H1 (cell line): Measurements from ENCODE around the gene ZRANB3. TPM values are rescaled to one million over a fixed set of nuclear protein-coding genes. Genes with fewer than 3 reads are reported as not detected.

Source experiments
- CTBP2 ChIP-seq: IDR thresholded peaks from 2 replicates; pipeline ENCODE4 v1.7.0; 2011; ENCODE audit warnings: borderline replicate concordance, mild to moderate bottlenecking, moderate library complexity, mixed read lengths, low read length; ENCODE audit not compliant: insufficient read depth, insufficient read length
- GABPA ChIP-seq: IDR thresholded peaks from 2 replicates; pipeline ENCODE4 v1.6.1; 2011; ENCODE audit warnings: mild to moderate bottlenecking, low read length, moderate library complexity, borderline replicate concordance; ENCODE audit not compliant: insufficient read depth
- JUND ChIP-seq: IDR thresholded peaks from 2 replicates; pipeline ENCODE4 v1.6.1; 2011; ENCODE audit warnings: mild to moderate bottlenecking, improper control_type of control experiment, low read length
- KDM4A ChIP-seq: IDR thresholded peaks from one replicate; pipeline ENCODE4 v1.7.1; 2012; ENCODE audit warnings: low read depth, mild to moderate bottlenecking, moderate library complexity, low read length, inconsistent platforms; ENCODE audit not compliant: severe bottlenecking
- POLR2AphosphoS5 ChIP-seq: IDR thresholded peaks from 2 replicates; pipeline ENCODE4 v1.6.1; 2011; ENCODE audit warnings: low read depth, low read length
- SIX5 ChIP-seq: IDR thresholded peaks from 2 replicates; pipeline ENCODE4 v1.6.1; 2011; ENCODE audit warnings: mild to moderate bottlenecking, low read depth, low read length
- SP1 ChIP-seq: IDR thresholded peaks from 2 replicates; pipeline ENCODE4 v1.6.1; 2011; ENCODE audit warnings: low read depth, low read length
- SP2 ChIP-seq: IDR thresholded peaks from 2 replicates; pipeline ENCODE4 v1.6.1; 2012; ENCODE audit warnings: mild to moderate bottlenecking, low read length, inconsistent platforms
- SRF ChIP-seq: IDR thresholded peaks from 2 replicates; pipeline ENCODE4 v1.6.1; 2011; ENCODE audit warnings: mild to moderate bottlenecking, low read depth, low read length, moderate library complexity
- TAF1 ChIP-seq: IDR thresholded peaks from 2 replicates; pipeline ENCODE4 v1.6.1; 2011; ENCODE audit warnings: mild to moderate bottlenecking, low read depth, low read length
- polyA plus RNA-seq, 7 experiments: library from polyadenylated mRNA; depleted of rRNA in 3 of 7; stranded (reverse) in 5 of 7; unstranded in 2 of 7; fragments of >200 nt in 5 of 7; fragments of 200-250 nt in 2 of 7; gene quantifications; 1 replicate in 5 of 7; 2 replicates in 1 of 7; 4 replicates in 1 of 7; pipeline versions ENCODE4 v1.2.1 to v1.2.3, GENCODE V29; 2011 to 2013; ENCODE audit warnings: missing spikeins in 2 of 7, mixed read lengths in 2 of 7
- total RNA-seq: library from RNA; stranded (reverse); fragmentation: NEBNext Ultra II Directional; extraction: Animal tissue kit (Norgen Biotek cat#: 25700); gene quantifications from 2 replicates; pipeline ENCODE4 v1.2.1, GENCODE V29; 2021
- TF ChIP-seq, protein P1 (sequence below): fragments of 300-600 bp; sonication (generic); IDR thresholded peaks from 2 replicates; pipeline ENCODE4 v1.7.1; 2012; ENCODE audit warnings: low read length, moderate library complexity, mild to moderate bottlenecking, inconsistent platforms; ENCODE audit not compliant: insufficient replicate concordance
- TF ChIP-seq, protein P2 (sequence below): IDR thresholded peaks from 2 replicates; pipeline ENCODE4 v1.6.1; 2012; ENCODE audit warnings: inconsistent platforms

Gene ZRANB3
- total and polyA plus RNA-seq, 2 of the 8 experiments (the other 6 are each of a cell fraction or from before 2014, with no cell fraction given) = 4.5 to 19.3 TPM

DNA sequence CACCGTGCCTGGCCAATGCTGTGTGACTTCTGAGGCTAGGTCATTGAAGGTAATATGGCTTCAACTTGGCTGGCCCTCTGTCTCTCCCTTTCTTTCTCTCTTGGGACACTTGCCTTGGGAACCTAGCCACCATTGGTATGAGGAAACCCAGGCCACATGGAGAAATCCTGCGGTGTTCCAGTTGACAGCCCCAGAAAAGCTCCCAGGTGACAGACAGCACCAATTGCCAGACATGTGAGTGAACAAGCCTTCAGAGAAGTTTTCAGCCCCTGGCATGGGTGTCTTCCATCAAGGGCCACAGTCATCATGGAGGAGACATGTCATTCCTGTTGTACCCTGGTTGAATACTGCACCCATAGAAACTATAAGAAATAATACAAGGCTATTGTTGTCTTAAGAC lies 292.4 kb downstream of the ZRANB3 start (continued):
- TF ChIP-seq, protein P1, sequence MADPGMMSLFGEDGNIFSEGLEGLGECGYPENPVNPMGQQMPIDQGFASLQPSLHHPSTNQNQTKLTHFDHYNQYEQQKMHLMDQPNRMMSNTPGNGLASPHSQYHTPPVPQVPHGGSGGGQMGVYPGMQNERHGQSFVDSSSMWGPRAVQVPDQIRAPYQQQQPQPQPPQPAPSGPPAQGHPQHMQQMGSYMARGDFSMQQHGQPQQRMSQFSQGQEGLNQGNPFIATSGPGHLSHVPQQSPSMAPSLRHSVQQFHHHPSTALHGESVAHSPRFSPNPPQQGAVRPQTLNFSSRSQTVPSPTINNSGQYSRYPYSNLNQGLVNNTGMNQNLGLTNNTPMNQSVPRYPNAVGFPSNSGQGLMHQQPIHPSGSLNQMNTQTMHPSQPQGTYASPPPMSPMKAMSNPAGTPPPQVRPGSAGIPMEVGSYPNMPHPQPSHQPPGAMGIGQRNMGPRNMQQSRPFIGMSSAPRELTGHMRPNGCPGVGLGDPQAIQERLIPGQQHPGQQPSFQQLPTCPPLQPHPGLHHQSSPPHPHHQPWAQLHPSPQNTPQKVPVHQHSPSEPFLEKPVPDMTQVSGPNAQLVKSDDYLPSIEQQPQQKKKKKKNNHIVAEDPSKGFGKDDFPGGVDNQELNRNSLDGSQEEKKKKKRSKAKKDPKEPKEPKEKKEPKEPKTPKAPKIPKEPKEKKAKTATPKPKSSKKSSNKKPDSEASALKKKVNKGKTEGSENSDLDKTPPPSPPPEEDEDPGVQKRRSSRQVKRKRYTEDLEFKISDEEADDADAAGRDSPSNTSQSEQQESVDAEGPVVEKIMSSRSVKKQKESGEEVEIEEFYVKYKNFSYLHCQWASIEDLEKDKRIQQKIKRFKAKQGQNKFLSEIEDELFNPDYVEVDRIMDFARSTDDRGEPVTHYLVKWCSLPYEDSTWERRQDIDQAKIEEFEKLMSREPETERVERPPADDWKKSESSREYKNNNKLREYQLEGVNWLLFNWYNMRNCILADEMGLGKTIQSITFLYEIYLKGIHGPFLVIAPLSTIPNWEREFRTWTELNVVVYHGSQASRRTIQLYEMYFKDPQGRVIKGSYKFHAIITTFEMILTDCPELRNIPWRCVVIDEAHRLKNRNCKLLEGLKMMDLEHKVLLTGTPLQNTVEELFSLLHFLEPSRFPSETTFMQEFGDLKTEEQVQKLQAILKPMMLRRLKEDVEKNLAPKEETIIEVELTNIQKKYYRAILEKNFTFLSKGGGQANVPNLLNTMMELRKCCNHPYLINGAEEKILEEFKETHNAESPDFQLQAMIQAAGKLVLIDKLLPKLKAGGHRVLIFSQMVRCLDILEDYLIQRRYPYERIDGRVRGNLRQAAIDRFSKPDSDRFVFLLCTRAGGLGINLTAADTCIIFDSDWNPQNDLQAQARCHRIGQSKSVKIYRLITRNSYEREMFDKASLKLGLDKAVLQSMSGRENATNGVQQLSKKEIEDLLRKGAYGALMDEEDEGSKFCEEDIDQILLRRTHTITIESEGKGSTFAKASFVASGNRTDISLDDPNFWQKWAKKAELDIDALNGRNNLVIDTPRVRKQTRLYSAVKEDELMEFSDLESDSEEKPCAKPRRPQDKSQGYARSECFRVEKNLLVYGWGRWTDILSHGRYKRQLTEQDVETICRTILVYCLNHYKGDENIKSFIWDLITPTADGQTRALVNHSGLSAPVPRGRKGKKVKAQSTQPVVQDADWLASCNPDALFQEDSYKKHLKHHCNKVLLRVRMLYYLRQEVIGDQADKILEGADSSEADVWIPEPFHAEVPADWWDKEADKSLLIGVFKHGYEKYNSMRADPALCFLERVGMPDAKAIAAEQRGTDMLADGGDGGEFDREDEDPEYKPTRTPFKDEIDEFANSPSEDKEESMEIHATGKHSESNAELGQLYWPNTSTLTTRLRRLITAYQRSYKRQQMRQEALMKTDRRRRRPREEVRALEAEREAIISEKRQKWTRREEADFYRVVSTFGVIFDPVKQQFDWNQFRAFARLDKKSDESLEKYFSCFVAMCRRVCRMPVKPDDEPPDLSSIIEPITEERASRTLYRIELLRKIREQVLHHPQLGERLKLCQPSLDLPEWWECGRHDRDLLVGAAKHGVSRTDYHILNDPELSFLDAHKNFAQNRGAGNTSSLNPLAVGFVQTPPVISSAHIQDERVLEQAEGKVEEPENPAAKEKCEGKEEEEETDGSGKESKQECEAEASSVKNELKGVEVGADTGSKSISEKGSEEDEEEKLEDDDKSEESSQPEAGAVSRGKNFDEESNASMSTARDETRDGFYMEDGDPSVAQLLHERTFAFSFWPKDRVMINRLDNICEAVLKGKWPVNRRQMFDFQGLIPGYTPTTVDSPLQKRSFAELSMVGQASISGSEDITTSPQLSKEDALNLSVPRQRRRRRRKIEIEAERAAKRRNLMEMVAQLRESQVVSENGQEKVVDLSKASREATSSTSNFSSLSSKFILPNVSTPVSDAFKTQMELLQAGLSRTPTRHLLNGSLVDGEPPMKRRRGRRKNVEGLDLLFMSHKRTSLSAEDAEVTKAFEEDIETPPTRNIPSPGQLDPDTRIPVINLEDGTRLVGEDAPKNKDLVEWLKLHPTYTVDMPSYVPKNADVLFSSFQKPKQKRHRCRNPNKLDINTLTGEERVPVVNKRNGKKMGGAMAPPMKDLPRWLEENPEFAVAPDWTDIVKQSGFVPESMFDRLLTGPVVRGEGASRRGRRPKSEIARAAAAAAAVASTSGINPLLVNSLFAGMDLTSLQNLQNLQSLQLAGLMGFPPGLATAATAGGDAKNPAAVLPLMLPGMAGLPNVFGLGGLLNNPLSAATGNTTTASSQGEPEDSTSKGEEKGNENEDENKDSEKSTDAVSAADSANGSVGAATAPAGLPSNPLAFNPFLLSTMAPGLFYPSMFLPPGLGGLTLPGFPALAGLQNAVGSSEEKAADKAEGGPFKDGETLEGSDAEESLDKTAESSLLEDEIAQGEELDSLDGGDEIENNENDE = no peak
- TF ChIP-seq POLR2AphosphoS5 = no peak
- no peak for TF ChIP-seq GABPA
- no peak for TF ChIP-seq SIX5
- TF ChIP-seq SP2 = no peak
- TF ChIP-seq KDM4A = no peak
- TF ChIP-seq, protein P2, sequence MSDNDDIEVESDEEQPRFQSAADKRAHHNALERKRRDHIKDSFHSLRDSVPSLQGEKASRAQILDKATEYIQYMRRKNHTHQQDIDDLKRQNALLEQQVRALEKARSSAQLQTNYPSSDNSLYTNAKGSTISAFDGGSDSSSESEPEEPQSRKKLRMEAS = no peak
- TF ChIP-seq CTBP2 = no peak
- no peak for TF ChIP-seq JUND
- TF ChIP-seq TAF1 = no peak
- TF ChIP-seq SP1 = no peak
- TF ChIP-seq SRF = no peak
